Suprapubic skin (tissue), 3 donors: ENCODE data around the gene CGRRF1.

Experiments
- CTCF ChIP-seq, 2 donors: fragments of 200-600 bp in 1 of 2; fragments of 450-650 bp in 1 of 2; sonication (generic) in 1 of 2; IDR thresholded peaks; one replicate each; pipeline ENCODE4 v1.5.1; 2016 to 2019; ENCODE audit warnings: antibody characterized with exemption in 2 of 2, mild to moderate bottlenecking in 1 of 2, moderate library complexity in 1 of 2
- EP300 ChIP-seq: sonication (generic); formaldehyde crosslinking; IDR thresholded peaks from one replicate; pipeline ENCODE4 v1.6.1; 2017; ENCODE audit warnings: antibody characterized with exemption
- POLR2A ChIP-seq, 2 donors: fragments of 450-650 bp; IDR thresholded peaks; one replicate each; pipeline ENCODE4 v1.6.1; 2017; ENCODE audit warnings: antibody characterized with exemption in 2 of 2, mild to moderate bottlenecking in 2 of 2, moderate library complexity in 2 of 2

- TF ChIP-seq POLR2A (IDR thresholded peaks at IDR 0.05) (no peak), CTCF (IDR thresholded peaks at IDR 0.05) (no peak), EP300 (no peak)
Observed at GRCh38 chr14:54516709-54517108, 7.0 kb downstream of the CGRRF1 start.
